GM23338 (cell line): Measurements from ENCODE around the gene SCAANT1. TPM values are rescaled to one million over a fixed set of nuclear protein-coding genes. Genes with fewer than 3 reads are reported as not detected.

Experiments
- ATAC-seq: fragments of 200-7000 bp; cut with Tn5 transposase; 3 replicates; pipeline ENCODE4 v1.9.1; 2020
- DNase-seq: peaks from one replicate; pipeline ENCODE4 v3.0.0-alpha.2; 2015; ENCODE audit warnings: low spot score
- H2AFZ ChIP-seq: fragments of 200-600 bp; sonication (generic); 2 replicates; pipeline ENCODE4 v1.8.0; 2016; ENCODE audit warnings: antibody characterized with exemption, mild to moderate bottlenecking, moderate library complexity
- H3F3A ChIP-seq: fragments of 200-600 bp; sonication (generic); replicated peaks from 2 replicates; pipeline ENCODE4 v1.8.0; 2017; ENCODE audit warnings: antibody characterized with exemption, mixed run types, low read depth
- H3K27ac ChIP-seq: fragments of 200-600 bp; sonication (generic); 2 replicates; pipeline ENCODE4 v1.6.1; 2016; ENCODE audit warnings: low read depth
- H3K27me3 ChIP-seq: fragments of 200-600 bp; sonication (generic); 2 replicates; pipeline ENCODE4 v1.8.0; 2016; ENCODE audit warnings: mild to moderate bottlenecking, mixed run types, moderate library complexity; ENCODE audit not compliant: insufficient read depth
- H3K36me3 ChIP-seq: fragments of 200-600 bp; sonication (generic); 2 replicates; pipeline ENCODE4 v1.8.0; 2016; ENCODE audit warnings: mild to moderate bottlenecking; ENCODE audit not compliant: insufficient read depth
- H3K4me1 ChIP-seq: fragments of 200-600 bp; sonication (generic); 2 replicates; pipeline ENCODE4 v1.8.0; 2016; ENCODE audit warnings: mild to moderate bottlenecking, moderate library complexity; ENCODE audit not compliant: insufficient read depth
- H3K4me2 ChIP-seq: fragments of 200-600 bp; sonication (generic); 2 replicates; pipeline ENCODE4 v1.7.1; 2017; ENCODE audit warnings: mixed run types
- H3K4me3 ChIP-seq: fragments of 200-600 bp; sonication (generic); 2 replicates; pipeline ENCODE4 v1.6.1; 2016; ENCODE audit warnings: mixed run types
- H3K79me2 ChIP-seq: fragments of 200-600 bp; sonication (generic); replicated peaks from 2 replicates; pipeline ENCODE4 v1.8.0; 2017; ENCODE audit warnings: mild to moderate bottlenecking; ENCODE audit not compliant: insufficient read depth
- H3K9me2 ChIP-seq: fragments of 200-600 bp; sonication (generic); 2 replicates; pipeline ENCODE4 v1.8.0; 2017; ENCODE audit not compliant: insufficient read depth
- H4K20me1 ChIP-seq: fragments of 200-600 bp; sonication (generic); replicated peaks from 2 replicates; pipeline ENCODE4 v1.8.0; 2017; ENCODE audit warnings: mild to moderate bottlenecking; ENCODE audit not compliant: insufficient read depth
- H3K27ac Mint-ChIP-seq: 2 replicates; pipeline ENCODE4 v1.8.0; 2020; ENCODE audit warnings: inconsistent platforms, mild to moderate bottlenecking, moderate library complexity, mixed read lengths
- H3K27me3 Mint-ChIP-seq: 3 replicates; pipeline ENCODE4 v1.8.0; 2022; ENCODE audit warnings: low read depth, mild to moderate bottlenecking, moderate library complexity, mixed read lengths, inconsistent platforms; ENCODE audit not compliant: insufficient read depth, poor library complexity
- H3K36me3 Mint-ChIP-seq: 3 replicates; pipeline ENCODE4 v1.8.0; 2021; ENCODE audit warnings: low read depth, mild to moderate bottlenecking, inconsistent platforms, moderate library complexity, mixed read lengths
- H3K4me1 Mint-ChIP-seq: 3 replicates; pipeline ENCODE4 v1.8.0; 2020; ENCODE audit warnings: mild to moderate bottlenecking, inconsistent platforms, mixed read lengths
- H3K4me3 Mint-ChIP-seq: 3 replicates; pipeline ENCODE4 v1.8.0; 2021; ENCODE audit warnings: moderate library complexity, mild to moderate bottlenecking, inconsistent platforms, mixed read lengths
- H3K9me3 Mint-ChIP-seq: 3 replicates; pipeline ENCODE4 v1.8.0; 2020; ENCODE audit warnings: moderate library complexity, mild to moderate bottlenecking, inconsistent platforms, mixed read lengths
- CREB1 ChIP-seq: fragments of 250-450 bp; sonication (Bioruptor Pico); IDR thresholded peaks from 2 replicates; pipeline ENCODE4 v1.5.0; 2020; ENCODE audit warnings: low read depth, mild to moderate bottlenecking, moderate library complexity
- ETS1 ChIP-seq: IDR thresholded peaks from 2 replicates; pipeline ENCODE4 v1.6.1; 2016; ENCODE audit warnings: antibody characterized with exemption
- EZH2 ChIP-seq: fragments of 200-600 bp; sonication (generic); IDR thresholded peaks from one replicate; pipeline ENCODE4 v1.8.0; 2017; ENCODE audit warnings: antibody characterized with exemption, mild to moderate bottlenecking, low read depth; ENCODE audit not compliant: unreplicated experiment
- EZH2phosphoT487 ChIP-seq: fragments of 200-600 bp; sonication (generic); IDR thresholded peaks from one replicate; pipeline ENCODE4 v1.8.1; 2018; ENCODE audit warnings: antibody characterized with exemption; ENCODE audit not compliant: unreplicated experiment
- JUNB ChIP-seq: IDR thresholded peaks from one replicate; pipeline ENCODE4 v1.6.1; 2016; ENCODE audit warnings: antibody characterized with exemption; ENCODE audit not compliant: unreplicated experiment
- NANOG ChIP-seq: IDR thresholded peaks from 2 replicates; pipeline ENCODE4 v1.6.1; 2016; ENCODE audit warnings: antibody characterized with exemption, borderline replicate concordance
- POLR2AphosphoS5 ChIP-seq: IDR thresholded peaks from 2 replicates; pipeline ENCODE4 v1.6.1; 2016; ENCODE audit warnings: antibody characterized with exemption, low read depth
- REST ChIP-seq: IDR thresholded peaks from one replicate; pipeline ENCODE4 v1.6.1; 2018; ENCODE audit warnings: antibody characterized with exemption; ENCODE audit not compliant: unreplicated experiment
- STAT1 ChIP-seq: IDR thresholded peaks from one replicate; pipeline ENCODE4 v1.6.1; 2016; ENCODE audit warnings: antibody characterized with exemption; ENCODE audit not compliant: unreplicated experiment
- ZNF114 ChIP-seq: fragments of 250-450 bp; sonication (Bioruptor Pico); IDR thresholded peaks from 2 replicates; pipeline ENCODE4 v1.5.0; 2020; ENCODE audit warnings: mild to moderate bottlenecking, moderate library complexity
- polyA plus RNA-seq: library from polyadenylated mRNA; unstranded; fragments of >200 nt; fragmentation: Nextera tagmentation; extraction: Ambion mirVana; gene quantifications from 2 replicates; pipeline ENCODE4 v1.2.1, GENCODE V29; 2016
- total RNA-seq: library from RNA; depleted of rRNA; stranded (reverse); fragments of >200 nt; shearing (Covaris generic); gene quantifications from 2 replicates; pipeline ENCODE4 v1.2.3, GENCODE V29; 2014
- TF ChIP-seq, protein P1 (sequence below), 2 experiments: fragments of 200-600 bp in 1 of 2; sonication (generic) in 1 of 2; conservative IDR thresholded peaks; 2 replicates each; pipeline versions ENCODE4 v1.5.1 to v1.6.1; 2016 to 2017; ENCODE audit warnings: antibody characterized with exemption in 2 of 2, low read depth in 2 of 2, mild to moderate bottlenecking in 2 of 2, moderate library complexity in 1 of 2

Gene SCAANT1
- total and polyA plus RNA-seq, 2 experiments from 2014 or later = 1.2 TPM; not detected in 1

- Mint-ChIP-seq H3K27me3 (no peaks in the 10 kb centered on the region), H3K36me3 (no peaks in the 10 kb centered on the region), H3K4me1 (peaks cover 23% of the 10 kb centered on the region), H3K9me3 (no peaks in the 10 kb centered on the region), H3K4me3 (no peak overlapping the region), H3K27ac (no peak overlapping the region)
- DNase-seq = no peak
- no peak overlapping the region for H3K4me3 ChIP-seq
- H3K27me3 ChIP-seq = no peaks in the 10 kb centered on the region
- no peak overlapping the region for H3K27ac ChIP-seq
- no peak for TF ChIP-seq ZNF114 (CRISPR knock-in tag)
- TF ChIP-seq ETS1 = no peak
- TF ChIP-seq POLR2AphosphoS5 = no peak
- no peak for TF ChIP-seq NANOG
- no peak for TF ChIP-seq STAT1
- H3K4me1 ChIP-seq = peaks cover 8% of the 10 kb centered on the region
- H3F3A ChIP-seq = no peaks in the 10 kb centered on the region
- H4K20me1 ChIP-seq = peaks cover 9% of the 10 kb centered on the region
- H2AFZ ChIP-seq = no peak overlapping the region
- no peak overlapping the region for H3K4me2 ChIP-seq
- peaks cover 26% of the 10 kb centered on the region for H3K79me2 ChIP-seq
- no peaks in the 10 kb centered on the region for H3K36me3 ChIP-seq
- H3K9me2 ChIP-seq = no peaks in the 10 kb centered on the region
- ATAC-seq = no peak
Observed at GRCh38 chr3:63892773-63893352, 19.3 kb downstream of the SCAANT1 start.

DNA sequence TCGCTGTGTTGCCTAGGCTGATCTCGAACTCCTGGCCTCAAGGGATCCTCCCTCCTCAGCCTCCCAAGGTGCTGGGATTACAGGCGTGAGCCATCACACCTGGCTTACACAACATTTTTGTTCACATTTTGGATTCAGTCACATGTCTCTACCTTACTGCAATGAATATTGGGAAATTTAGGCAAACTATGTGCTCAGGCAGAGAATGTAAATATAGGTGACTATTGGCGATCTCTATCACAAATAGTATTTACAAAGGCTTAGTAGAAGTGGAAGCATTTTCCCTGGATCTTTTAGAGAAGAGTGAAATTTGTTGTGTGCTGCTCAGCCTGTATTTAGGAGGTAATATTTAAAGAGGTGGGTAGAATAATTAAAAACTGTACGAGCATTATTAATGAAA is 20.7 kb downstream of the SCAANT1 start:
- H3K36me3 ChIP-seq = no peaks in the 10 kb centered on the region
- peaks cover 8% of the 10 kb centered on the region for H3K4me1 ChIP-seq
- no peak overlapping the region for H3K4me3 ChIP-seq
- no peaks in the 10 kb centered on the region for H3F3A ChIP-seq
- H2AFZ ChIP-seq = no peak overlapping the region
- H3K9me2 ChIP-seq = no peaks in the 10 kb centered on the region
- Mint-ChIP-seq H3K27ac (no peak overlapping the region), H3K4me3 (no peak overlapping the region), H3K36me3 (no peaks in the 10 kb centered on the region), H3K4me1 (peaks cover 30% of the 10 kb centered on the region), H3K9me3 (no peaks in the 10 kb centered on the region), H3K27me3 (no peaks in the 10 kb centered on the region)
- H3K79me2 ChIP-seq = peaks cover 31% of the 10 kb centered on the region
- no peak overlapping the region for H3K27ac ChIP-seq
- H3K4me2 ChIP-seq = no peak overlapping the region
- no peak for ATAC-seq
- H4K20me1 ChIP-seq = peaks cover 10% of the 10 kb centered on the region
- H3K27me3 ChIP-seq = no peaks in the 10 kb centered on the region
- DNase-seq = no peak
- no peak for TF ChIP-seq EZH2
- no peak for TF ChIP-seq CREB1 (CRISPR knock-in tag)
- no peak for TF ChIP-seq NANOG
- no peak for TF ChIP-seq EZH2phosphoT487
- no peak for TF ChIP-seq ZNF114 (CRISPR knock-in tag)
- TF ChIP-seq, protein P1, sequence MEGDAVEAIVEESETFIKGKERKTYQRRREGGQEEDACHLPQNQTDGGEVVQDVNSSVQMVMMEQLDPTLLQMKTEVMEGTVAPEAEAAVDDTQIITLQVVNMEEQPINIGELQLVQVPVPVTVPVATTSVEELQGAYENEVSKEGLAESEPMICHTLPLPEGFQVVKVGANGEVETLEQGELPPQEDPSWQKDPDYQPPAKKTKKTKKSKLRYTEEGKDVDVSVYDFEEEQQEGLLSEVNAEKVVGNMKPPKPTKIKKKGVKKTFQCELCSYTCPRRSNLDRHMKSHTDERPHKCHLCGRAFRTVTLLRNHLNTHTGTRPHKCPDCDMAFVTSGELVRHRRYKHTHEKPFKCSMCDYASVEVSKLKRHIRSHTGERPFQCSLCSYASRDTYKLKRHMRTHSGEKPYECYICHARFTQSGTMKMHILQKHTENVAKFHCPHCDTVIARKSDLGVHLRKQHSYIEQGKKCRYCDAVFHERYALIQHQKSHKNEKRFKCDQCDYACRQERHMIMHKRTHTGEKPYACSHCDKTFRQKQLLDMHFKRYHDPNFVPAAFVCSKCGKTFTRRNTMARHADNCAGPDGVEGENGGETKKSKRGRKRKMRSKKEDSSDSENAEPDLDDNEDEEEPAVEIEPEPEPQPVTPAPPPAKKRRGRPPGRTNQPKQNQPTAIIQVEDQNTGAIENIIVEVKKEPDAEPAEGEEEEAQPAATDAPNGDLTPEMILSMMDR (conservative IDR thresholded peaks at IDR 0.05; ENCODE audit: low read depth in 2 of 2) = no peak
- TF ChIP-seq REST = no peak
- no peak for TF ChIP-seq JUNB
- TF ChIP-seq ETS1 = no peak
- no peak for TF ChIP-seq POLR2AphosphoS5
